OCI-LY1 (cell line): ENCODE results near the gene PDE3B.
"Not testable (repeated sequence)": the region's sequence is repeated elsewhere in the genome, so short reads cannot be mapped to it uniquely, and the experiment has no call there.

ENCODE experiments used
- H2AFZ ChIP-seq: fragments of 200-600 bp; sonication (generic), shearing (Covaris generic); 2 replicates; pipeline ENCODE4 v1.6.0; 2014; ENCODE audit warnings: antibody characterized with exemption, mild to moderate bottlenecking, low read length
- H3F3A ChIP-seq: fragments of 200-600 bp; sonication (generic), shearing (Covaris generic); 2 replicates; pipeline ENCODE4 v1.6.0; 2014; ENCODE audit warnings: mild to moderate bottlenecking, antibody characterized with exemption, low read length, moderate library complexity; ENCODE audit not compliant: insufficient read depth
- H3K27ac ChIP-seq: fragments of 200-600 bp; sonication (generic); 2 replicates; pipeline ENCODE4 v1.5.1; 2014; ENCODE audit warnings: low read length, mixed run types, mild to moderate bottlenecking, low read depth; ENCODE audit not compliant: poor library complexity, severe bottlenecking
- H3K27me3 ChIP-seq: fragments of 200-600 bp; sonication (generic); 2 replicates; pipeline ENCODE4 v1.6.0; 2014; ENCODE audit warnings: antibody characterized with exemption, mild to moderate bottlenecking, low read length, moderate library complexity; ENCODE audit not compliant: insufficient read depth
- H3K36me3 ChIP-seq: fragments of 200-600 bp; sonication (generic); 2 replicates; pipeline ENCODE4 v1.6.1; 2014; ENCODE audit warnings: mild to moderate bottlenecking, antibody characterized with exemption, low read length, moderate library complexity, mixed read lengths; ENCODE audit not compliant: insufficient read depth
- H3K4me1 ChIP-seq: fragments of 200-600 bp; sonication (generic); 2 replicates; pipeline ENCODE4 v1.5.1; 2014; ENCODE audit warnings: mild to moderate bottlenecking, low read length, moderate library complexity; ENCODE audit not compliant: insufficient read depth, severe bottlenecking
- H3K4me2 ChIP-seq: fragments of 200-600 bp; sonication (generic), shearing (Covaris generic); 2 replicates; pipeline ENCODE4 v1.6.1; 2014; ENCODE audit warnings: low read length
- H3K4me3 ChIP-seq: fragments of 200-600 bp; sonication (generic); 2 replicates; pipeline ENCODE4 v1.5.1; 2014; ENCODE audit warnings: low read length, low read depth, mild to moderate bottlenecking, mixed read lengths; ENCODE audit not compliant: poor library complexity, severe bottlenecking
- H3K79me2 ChIP-seq: fragments of 200-600 bp; shearing (Covaris generic); 2 replicates; pipeline ENCODE4 v1.6.1; 2016; ENCODE audit warnings: mixed run types, low read length, mixed read lengths; ENCODE audit not compliant: insufficient read depth
- H3K9ac ChIP-seq: fragments of 200-600 bp; sonication (generic), shearing (Covaris generic); 2 replicates; pipeline ENCODE4 v1.6.1; 2014; ENCODE audit warnings: mild to moderate bottlenecking, low read length, mixed read lengths
- H3K9me2 ChIP-seq: fragments of 200-600 bp; sonication (generic), shearing (Covaris generic); 2 replicates; pipeline ENCODE4 v1.6.1; 2014; ENCODE audit warnings: low read depth, mild to moderate bottlenecking, low read length, mixed read lengths
- H3K9me3 ChIP-seq: fragments of 200-600 bp; shearing (Covaris generic); 2 replicates; pipeline ENCODE4 v1.6.1; 2014; ENCODE audit warnings: low read length, mixed read lengths
- H4K20me1 ChIP-seq: fragments of 200-600 bp; sonication (generic), shearing (Covaris generic); 2 replicates; pipeline ENCODE4 v1.6.0; 2016; ENCODE audit warnings: mild to moderate bottlenecking, low read length; ENCODE audit not compliant: insufficient read depth
- EZH2 ChIP-seq: fragments of 200-600 bp; sonication (generic), shearing (Covaris generic); IDR thresholded peaks from 2 replicates; pipeline ENCODE4 v1.8.0; 2017; ENCODE audit warnings: borderline replicate concordance, mixed run types, mild to moderate bottlenecking, antibody characterized with exemption, low read length, moderate library complexity, mixed read lengths
- TF ChIP-seq, protein P1 (sequence below): fragments of 200-600 bp; sonication (generic), shearing (Covaris generic); IDR thresholded peaks from 2 replicates; pipeline ENCODE4 v1.5.1; 2017; ENCODE audit warnings: mild to moderate bottlenecking, antibody characterized with exemption, low read length, moderate library complexity, mixed read lengths

Gene PDE3B

DNA sequence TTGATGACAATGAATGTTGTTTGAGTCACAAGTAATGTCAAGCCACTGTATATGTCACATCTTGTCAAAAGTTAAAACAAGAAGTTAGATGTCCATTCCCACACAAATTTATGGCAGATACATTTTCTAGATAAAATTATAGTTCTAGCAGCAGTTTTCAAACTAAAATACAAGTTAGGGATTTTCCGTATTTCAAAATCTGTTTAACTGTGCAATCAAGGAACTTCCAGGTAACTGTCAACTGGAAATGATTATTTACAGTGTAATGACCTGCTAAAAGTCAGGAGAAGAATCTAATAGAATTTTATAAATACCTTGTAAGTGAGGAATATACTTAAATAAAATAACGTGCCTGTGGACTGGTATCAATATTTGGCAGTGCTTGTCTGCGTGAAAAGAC, 111.5 kb downstream of the PDE3B start:
- Histone ChIP-seq H3K4me2 (no peak overlapping the region), H3K9ac (no peak overlapping the region), H3K79me2 (no peaks in the 10 kb centered on the region), H2AFZ (no peak overlapping the region; the same call in 1 of the 2 replicates), H3K27me3 (no peaks in the 10 kb centered on the region), H3K27ac (no peak overlapping the region), H3K9me3 (no peaks in the 10 kb centered on the region), H3K36me3 (no peaks in the 10 kb centered on the region), H3K4me3 (no peak overlapping the region), H3K4me1 (peaks cover 39% of the 10 kb centered on the region), H4K20me1 (no peaks in the 10 kb centered on the region), H3K9me2 (no peaks in the 10 kb centered on the region), H3F3A (no peaks in the 10 kb centered on the region)
- TF ChIP-seq EZH2 = no peak
- TF ChIP-seq, protein P1, sequence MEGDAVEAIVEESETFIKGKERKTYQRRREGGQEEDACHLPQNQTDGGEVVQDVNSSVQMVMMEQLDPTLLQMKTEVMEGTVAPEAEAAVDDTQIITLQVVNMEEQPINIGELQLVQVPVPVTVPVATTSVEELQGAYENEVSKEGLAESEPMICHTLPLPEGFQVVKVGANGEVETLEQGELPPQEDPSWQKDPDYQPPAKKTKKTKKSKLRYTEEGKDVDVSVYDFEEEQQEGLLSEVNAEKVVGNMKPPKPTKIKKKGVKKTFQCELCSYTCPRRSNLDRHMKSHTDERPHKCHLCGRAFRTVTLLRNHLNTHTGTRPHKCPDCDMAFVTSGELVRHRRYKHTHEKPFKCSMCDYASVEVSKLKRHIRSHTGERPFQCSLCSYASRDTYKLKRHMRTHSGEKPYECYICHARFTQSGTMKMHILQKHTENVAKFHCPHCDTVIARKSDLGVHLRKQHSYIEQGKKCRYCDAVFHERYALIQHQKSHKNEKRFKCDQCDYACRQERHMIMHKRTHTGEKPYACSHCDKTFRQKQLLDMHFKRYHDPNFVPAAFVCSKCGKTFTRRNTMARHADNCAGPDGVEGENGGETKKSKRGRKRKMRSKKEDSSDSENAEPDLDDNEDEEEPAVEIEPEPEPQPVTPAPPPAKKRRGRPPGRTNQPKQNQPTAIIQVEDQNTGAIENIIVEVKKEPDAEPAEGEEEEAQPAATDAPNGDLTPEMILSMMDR = no peak

DNA sequence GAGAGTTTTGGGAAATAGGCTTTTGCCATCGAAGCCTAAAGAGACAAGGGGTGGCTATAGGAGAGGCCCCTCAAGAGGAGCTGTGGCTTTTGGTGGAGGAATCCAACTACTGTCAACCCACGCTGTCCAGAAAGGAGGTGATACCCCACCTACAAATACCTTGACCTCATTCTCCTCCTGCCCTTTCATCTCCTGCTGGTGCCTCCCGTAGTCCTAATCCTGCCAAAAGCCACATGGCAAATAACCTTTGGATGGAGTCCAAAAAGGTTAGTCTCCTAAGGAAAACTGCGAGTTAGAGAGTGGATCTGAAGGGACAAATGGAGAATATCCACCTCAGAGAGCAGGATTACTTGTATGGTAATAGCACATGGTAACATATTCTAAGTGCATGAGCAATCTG, 112.7 kb downstream of the PDE3B start:
- Histone ChIP-seq H3K36me3 (no peaks in the 10 kb centered on the region), H3K4me1 (peaks cover 43% of the 10 kb centered on the region), H3K9me3 (no peaks in the 10 kb centered on the region), H3K27ac (no peak overlapping the region), H3K4me3 (no peak overlapping the region), H3K9me2 (no peaks in the 10 kb centered on the region), H3F3A (no peaks in the 10 kb centered on the region), H2AFZ (no peak overlapping the region), H3K4me2 (no peak overlapping the region), H3K9ac (no peak overlapping the region), H3K27me3 (no peaks in the 10 kb centered on the region), H3K79me2 (no peaks in the 10 kb centered on the region), H4K20me1 (no peaks in the 10 kb centered on the region)
- TF ChIP-seq, protein P1 = no peak
- TF ChIP-seq EZH2 = no peak

DNA sequence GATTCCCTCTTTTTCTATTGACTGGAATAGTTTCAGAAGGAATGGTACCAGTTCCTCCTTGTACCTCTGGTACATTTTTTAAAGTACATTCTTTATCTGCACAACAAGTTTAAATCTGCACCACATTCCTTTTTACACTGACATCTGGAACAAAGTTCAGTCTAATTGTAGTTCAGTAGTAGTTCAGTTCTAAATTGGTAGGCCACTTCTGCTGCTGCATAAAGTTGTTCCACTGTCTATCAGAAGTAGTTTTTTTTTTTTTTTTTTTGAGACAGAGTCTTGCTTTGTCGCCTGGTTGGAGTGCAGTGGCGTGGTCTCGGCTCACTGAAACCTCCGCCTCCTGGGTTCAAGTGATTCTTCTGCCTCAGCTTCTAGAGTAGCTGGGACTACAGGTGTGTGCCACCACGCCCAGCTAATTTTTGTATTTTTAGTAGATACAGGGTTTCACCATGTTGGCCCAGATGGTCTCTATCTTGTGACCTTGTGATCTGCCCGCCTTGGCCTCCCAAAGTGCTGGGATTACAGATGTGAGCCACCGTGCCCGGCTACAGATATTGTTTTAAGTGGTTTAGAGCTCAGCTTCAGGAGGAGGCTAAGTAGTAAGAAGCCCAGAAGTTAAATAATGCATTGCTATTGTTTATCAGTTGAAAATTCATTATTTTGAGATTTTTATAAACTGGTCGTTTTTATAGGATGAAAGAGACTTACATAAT, 115.9 kb downstream of the PDE3B start:
- H3K36me3 ChIP-seq, H4K20me1 ChIP-seq, H3K79me2 ChIP-seq, H3K9me3 ChIP-seq, H3K9me2 ChIP-seq, H3F3A ChIP-seq, H3K27me3 ChIP-seq, H2AFZ ChIP-seq, H3K4me3 ChIP-seq: not testable (repeated sequence)
- peak overlapping the region; percentile 12; the same call in 1 of the 2 replicates for H3K9ac ChIP-seq
- H3K4me1 ChIP-seq = peaks cover 61% of the 10 kb centered on the region
- peak overlapping the region; percentile 89 for H3K27ac ChIP-seq
- H3K4me2 ChIP-seq = peak overlapping the region; percentile 24

DNA sequence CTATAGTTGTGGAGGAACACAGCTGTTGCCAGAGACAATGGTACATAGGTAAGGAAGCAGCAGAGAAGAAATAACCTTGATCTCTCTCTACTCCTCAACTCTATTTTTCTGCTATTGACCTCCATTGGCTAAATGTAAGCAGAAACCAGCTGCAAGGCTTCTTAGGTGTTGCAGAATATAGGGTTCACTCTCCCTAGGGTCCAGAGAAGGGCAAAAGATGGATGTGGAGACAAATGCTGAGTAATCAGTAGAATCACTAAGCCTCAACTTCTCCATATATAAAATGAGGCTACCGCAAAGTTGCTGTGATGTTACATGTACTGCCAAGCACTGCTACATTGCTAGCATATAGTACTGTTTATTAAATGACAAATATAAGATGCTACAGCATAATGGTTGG, 120.6 kb downstream of the PDE3B start:
- H3K9ac ChIP-seq = peak overlapping the region; percentile 35
- peak overlapping the region; percentile 4; the same call in 1 of the 2 replicates for H2AFZ ChIP-seq
- H3K79me2 ChIP-seq = no peaks in the 10 kb centered on the region
- H3K36me3 ChIP-seq = no peaks in the 10 kb centered on the region
- H3K27me3 ChIP-seq = no peaks in the 10 kb centered on the region
- peak overlapping the region; percentile 92 for H3K27ac ChIP-seq
- H3K4me1 ChIP-seq = peaks cover 99% of the 10 kb centered on the region
- no peaks in the 10 kb centered on the region for H4K20me1 ChIP-seq
- no peak for TF ChIP-seq EZH2
- TF ChIP-seq, protein P1 = no peak
- no peaks in the 10 kb centered on the region for H3K9me3 ChIP-seq
- peaks cover 7% of the 10 kb centered on the region; the same call in 1 of the 2 replicates for H3F3A ChIP-seq
- H3K4me2 ChIP-seq = peak overlapping the region; percentile 36
- H3K9me2 ChIP-seq = no peaks in the 10 kb centered on the region
- no peak overlapping the region for H3K4me3 ChIP-seq
